Measurements from ENCODE around the gene ATG12.

- TF ChIP-seq POLR2A (IDR thresholded peaks at IDR 0.05; ENCODE audit: low read depth, low read length), result no peak
- no peak for TF ChIP-seq POLR2AphosphoS5 (IDR thresholded peaks at IDR 0.05; ENCODE audit: low read depth, low read length)
- no peak for TF ChIP-seq TAF1 (IDR thresholded peaks at IDR 0.05; ENCODE audit: borderline replicate concordance, low read depth, low read length)
Measured at GRCh38 chr5:115855959-115856358, 14.6 kb upstream of the ATG12 start.
